NCI-H226 (cell line): ENCODE measurements around the gene ERC1.
A peak's percentile ranks its signal among the peaks of the same experiment; 100 is the strongest.

Experiments
- DNase-seq: peaks from one replicate; pipeline ENCODE4 v3.0.0-alpha.2; 2015

The ERC1 gene

DNA sequence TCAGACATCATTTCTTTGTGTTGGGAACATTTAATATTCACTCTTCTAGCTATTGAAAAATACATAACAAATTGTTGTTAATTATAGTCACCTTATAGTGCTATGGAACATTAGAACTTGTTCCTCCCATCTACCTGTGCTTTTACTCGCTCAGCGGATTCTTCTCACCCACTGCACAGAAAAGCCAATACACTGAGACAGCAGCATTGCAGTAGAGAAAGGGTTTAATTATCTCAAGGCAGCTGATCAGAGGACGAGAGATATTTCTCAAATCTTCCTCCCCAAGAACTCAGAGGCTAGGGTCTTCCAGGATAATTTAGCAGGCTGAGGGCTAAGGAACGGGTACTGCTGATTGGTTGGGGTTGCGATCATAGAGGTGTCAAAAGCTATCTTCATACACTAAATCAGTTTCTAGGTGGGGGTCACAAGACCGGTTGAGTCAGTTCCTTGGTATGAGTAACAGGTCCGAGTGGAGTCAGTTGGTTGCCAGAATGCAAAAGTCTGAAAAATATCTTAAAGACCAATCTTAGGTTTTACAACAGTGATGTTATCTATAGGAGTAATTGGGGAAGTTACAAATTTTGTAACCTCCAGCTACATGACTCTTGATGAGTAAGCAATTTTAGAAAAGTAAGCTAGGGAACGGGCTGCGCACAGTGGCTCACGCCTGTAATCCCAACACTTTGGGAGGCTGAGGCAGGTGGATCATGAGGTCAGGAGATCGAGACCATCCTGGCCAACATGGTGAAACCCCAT, 430.2 kb downstream of the ERC1 start:
- DNase-seq, result no peak

- no peak for DNase-seq
These were observed 431.7 kb downstream of the ERC1 start for GRCh38 chr12:1422604-1423315.

- no peak for DNase-seq
These were observed 433.8 kb downstream of the ERC1 start for GRCh38 chr12:1424674-1425395.

DNA sequence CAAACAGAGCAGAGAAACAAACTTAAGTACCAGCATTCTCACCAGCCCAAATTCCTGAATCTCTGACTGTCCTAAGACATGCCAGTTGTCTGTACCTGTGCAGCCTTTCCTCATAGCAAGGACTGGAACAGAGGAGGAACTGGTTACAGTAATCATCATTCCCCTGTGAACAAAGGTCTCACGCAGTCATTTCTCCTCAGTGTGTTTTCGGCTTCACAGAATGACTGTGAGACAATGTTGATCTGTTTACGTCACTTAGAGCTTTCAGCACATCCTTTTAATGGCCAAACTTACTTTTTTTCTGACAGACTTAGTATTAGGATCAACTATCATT, 434.3 kb downstream of the ERC1 start:
- no peak for DNase-seq

DNA sequence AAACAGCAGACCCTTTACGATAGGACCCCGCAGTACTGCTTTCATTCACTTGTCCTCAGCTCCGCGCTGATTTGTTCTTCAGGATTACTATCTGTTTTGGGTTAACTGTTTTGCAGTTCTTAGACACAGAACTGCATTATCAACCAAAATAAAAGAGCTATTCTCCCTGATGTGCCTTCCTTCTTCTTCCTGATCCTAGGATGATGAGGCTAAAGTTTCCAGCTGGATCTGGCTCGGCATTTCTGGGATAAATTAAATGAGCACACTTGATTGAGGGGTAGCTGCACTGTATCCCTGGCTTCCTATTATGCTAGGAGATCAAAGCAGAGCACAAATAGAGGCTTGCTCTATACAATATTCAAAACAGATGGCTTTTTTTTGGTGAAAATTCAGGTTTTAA, 437.6 kb downstream of the ERC1 start:
- no peak for DNase-seq

DNA sequence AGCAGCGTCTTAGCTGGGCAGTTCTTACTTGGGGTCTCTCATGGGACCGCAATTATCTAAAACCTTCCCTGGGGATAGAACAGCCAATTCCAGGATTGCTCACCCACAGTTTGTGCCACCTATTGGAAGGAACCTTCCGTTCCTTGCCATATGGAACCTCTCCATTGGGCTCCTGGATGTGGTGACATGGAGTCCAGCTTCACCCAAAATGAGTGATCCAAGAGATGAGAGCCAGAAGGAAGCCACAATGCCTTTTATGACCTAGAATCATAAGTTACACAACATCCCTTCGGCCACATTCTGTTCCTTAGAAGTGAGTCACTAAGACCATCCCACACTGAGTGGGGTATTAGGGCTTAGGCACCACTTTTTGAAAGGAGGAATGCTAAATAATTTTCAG, 439.0 kb downstream of the ERC1 start:
- peak; percentile 38 for DNase-seq

DNA sequence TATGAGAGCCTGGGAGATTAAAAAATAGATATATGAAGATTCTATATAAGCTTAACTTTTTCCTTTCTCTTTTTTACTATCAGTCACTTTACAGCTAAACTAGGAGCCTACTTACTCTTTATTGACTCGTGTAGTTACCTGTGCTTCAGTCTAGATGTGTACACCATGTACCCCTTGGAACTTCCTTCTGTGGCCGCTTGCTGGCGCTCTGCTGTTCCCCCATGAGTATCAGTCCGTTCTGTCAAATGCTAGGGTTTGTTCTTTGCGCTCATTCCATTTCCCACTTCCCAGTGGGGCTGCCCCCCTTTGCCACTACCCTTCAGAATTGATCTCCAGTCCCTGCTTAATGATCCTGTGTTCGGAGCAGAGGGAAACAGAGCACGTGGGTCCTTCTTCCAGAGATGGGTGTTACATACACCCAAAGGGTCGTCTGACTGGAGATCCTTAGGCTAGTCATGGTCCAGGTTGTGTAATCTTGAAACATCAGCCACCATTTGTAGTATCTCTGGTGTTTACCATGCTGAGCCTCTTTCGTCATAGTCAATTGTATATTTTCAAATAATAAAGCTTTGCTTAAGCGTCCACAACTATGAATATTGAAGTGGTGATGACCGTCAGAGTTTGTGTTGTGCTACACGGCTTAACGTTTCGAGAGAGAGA, 443.4 kb downstream of the ERC1 start:
- DNase-seq, result no peak

GRCh38 chr12:1435044-1435443, 444.0 kb downstream of the ERC1 start:
- DNase-seq, result no peak

DNA sequence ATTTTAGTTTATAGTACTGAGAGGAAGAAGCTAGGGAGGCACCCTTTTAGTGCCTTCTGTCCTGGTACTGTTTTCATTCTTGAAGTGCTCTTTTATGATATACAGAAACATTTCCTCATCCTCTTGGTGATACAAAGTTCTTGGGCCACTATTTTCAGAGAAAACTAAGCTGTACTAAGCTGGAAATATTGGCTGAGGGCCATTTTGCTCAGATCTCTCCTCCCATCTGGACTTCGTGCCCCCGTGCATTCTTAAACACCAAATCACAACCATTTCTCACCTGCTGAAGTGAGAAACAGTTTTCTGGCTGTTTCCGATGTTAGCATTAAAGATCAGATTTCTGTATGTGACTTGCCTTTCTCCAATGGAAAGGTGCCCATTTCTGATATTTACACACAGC, 444.4 kb downstream of the ERC1 start:
- no peak for DNase-seq

- no peak for DNase-seq
These were observed 445.0 kb downstream of the ERC1 start for GRCh38 chr12:1436015-1436414.

DNA sequence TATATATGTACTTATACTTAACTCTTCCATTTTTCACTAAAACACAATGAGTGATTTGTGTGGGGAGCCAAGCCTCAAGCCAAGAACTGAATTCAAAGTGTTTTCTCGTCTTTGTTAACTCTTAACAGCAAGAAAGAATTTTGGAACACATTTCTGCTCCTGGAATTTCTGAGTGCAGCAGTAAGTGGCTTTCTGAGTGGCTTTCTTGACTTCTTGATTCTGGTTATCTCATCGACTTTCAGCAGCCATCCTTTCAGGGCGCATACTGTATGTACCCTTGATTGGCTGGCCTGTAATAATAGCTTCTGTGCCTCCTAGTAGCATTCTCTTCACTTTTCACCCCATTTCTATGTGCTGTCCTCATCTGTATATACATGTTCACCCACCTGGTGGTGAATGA, 446.0 kb downstream of the ERC1 start:
- no peak for DNase-seq

DNA sequence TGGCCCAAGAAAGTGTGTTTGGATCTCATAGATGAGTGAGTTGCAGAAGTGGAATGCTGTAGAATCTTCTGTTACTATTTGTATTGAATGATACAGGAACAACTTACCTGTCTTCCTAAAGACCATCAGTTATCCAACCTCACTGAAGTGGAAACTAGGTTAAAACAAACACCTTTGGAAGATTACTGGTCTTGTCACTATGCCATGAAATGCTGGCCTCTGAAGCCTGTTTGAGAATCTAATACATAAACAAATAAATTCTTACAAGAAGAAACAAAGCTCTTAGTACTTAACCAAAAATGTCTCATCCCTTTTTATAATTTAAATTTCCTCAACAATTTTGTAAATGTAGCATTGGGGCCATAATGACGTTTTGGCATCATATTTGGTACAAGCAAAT, 448.2 kb downstream of the ERC1 start:
- no peak for DNase-seq

DNA sequence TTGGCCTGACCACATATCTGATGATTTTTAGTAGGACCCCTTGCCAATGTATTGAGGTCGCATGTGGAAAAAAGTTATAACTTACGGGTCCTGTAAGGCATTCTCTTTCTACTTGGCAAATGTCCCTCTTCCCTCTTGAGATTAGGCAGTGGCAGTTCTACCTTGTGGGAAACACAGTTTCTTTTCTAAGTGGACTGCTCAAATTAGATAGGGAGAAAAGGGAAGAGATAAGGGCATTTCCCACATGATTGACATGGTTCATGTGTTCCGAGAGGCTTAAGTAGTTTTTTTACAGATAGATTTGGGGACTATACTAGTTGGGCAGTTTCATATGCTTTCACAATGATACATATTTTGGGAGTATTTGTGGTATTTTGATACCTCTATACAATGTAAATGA, 448.7 kb downstream of the ERC1 start:
- no peak for DNase-seq

- no peak for DNase-seq
These were observed 452.6 kb downstream of the ERC1 start for GRCh38 chr12:1443421-1444141.

- no peak for DNase-seq
These were observed 453.1 kb downstream of the ERC1 start for GRCh38 chr12:1444142-1444516.

- no peak for DNase-seq
These were observed 454.8 kb downstream of the ERC1 start for GRCh38 chr12:1445807-1446206.

DNA sequence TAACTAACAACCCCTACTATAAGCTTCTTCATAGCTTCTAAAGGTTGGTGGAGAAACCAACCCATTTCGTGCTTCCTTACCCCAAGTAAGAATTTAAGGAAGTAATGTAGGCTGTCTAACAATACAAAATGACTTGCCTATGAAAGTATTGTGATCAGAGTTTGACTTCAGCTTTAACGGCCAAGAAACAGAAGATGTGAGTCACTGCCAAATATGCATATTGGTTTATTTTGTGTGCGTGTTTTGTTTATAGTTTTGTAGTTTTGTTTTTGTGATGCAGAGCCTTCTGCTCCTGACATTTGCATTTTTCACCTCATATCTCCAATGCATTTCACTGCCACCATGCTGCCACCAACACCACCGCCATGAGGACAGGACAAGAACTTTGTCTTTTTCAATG, 457.3 kb downstream of the ERC1 start:
- no peak for DNase-seq

DNA sequence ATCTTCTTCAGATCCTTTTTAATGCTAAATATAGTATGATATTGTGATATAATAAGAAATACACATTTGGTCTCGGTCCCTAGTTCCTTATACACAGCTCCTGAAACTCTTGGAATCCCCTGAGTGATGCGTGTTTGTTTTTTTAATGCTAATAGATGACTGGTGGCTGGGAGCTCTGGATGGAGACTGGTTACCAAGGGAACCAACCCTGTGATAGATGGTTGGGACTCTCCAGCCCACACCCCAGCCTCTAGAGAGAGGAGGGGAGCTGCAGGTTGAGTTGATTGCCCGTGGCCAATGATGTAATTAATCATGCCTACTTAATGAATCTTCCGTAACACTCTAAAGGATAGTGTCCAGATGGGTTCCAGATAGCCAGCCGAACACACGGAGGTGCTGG, 462.8 kb downstream of the ERC1 start:
- DNase-seq, result no peak

- DNase-seq, result no peak
These were observed 465.9 kb downstream of the ERC1 start for GRCh38 chr12:1456885-1457284.

DNA sequence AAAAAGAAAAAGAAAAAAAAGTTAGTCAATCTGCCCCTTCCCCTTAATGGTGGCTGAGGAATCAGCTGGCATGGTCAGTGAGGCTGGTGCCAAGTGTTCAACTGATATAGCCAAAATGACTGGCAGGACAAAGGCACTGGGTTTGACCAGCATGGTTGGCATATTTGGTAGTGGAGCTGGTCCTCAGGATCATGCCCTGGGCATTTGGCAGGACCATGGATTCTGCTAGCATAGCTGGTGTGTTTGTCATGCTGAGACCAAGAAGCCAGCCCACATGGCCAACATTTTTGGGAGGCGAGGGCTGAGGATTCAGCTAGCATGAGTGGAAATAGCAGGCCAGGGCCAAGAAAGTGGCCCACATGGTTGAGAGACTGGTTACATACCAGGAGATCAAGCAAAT, 466.9 kb downstream of the ERC1 start:
- peak; percentile 95 for DNase-seq

DNA sequence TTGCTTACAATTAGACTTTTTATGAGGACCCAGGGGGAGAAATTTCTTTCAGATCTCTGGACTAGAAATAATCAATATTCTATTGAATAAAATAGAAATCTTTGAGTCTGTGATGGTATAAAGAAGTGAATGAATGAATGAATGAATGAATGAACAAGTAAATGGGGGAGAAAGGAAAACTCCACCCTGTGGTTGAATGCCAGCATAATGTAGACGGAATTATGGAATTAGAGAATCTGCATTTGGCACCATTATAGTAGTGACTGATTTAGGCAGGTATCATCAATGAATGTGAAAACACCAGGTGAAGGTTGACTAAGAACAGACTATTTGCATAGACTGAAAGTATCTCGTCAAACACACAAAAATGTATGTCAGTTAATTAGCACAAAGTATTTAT, 468.3 kb downstream of the ERC1 start:
- DNase-seq, result no peak

DNA sequence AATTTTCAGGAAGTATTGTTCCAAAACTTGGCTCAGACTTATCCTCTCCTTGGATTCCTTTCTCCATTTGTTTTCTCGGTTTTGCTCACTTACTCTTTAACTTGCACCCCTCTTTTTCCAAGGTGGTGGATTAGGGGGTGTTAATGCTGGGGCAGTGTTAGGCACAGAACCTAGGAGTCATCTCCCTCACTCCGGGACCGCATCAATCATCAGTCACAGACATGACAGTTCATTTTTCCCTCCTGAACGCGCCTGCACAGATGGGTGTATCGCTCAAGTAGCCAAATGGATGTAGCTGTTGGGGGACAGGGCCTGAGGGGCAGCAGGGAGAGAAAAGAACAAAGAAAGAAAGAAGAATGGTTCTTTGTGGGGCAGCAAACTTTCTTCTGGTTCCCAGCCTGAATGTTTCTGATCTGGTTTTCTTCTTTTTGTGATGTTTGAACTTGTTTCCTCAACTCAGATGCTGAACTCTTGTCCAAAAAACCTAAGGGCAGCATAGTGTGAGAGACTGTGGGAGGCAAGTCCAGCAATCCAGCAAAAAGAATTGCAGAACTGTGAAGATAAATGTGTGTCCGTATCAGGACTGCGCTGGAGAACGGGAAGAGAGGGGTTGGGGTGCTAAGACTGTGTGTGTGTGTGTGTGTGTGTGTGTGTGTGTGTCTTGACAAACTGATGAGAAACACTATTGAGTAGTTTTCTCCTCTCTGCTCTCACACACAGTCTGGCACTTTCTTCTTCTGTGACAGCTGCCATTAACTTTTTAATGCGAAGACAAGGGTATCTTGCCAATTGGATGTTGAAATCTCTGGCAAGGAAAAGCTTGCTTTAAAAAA, 472.3 kb downstream of the ERC1 start:
- DNase-seq, result no peak
